H1 (cell line): Measurements from ENCODE around the gene RHEB. TPM values are rescaled to one million over a fixed set of nuclear protein-coding genes. Genes with fewer than 3 reads are reported as not detected.

Source experiments
- CEBPB ChIP-seq: IDR thresholded peaks from 2 replicates; pipeline ENCODE4 v1.6.1; 2012; ENCODE audit warnings: low read depth, low read length
- CHD2 ChIP-seq: IDR thresholded peaks from 2 replicates; pipeline ENCODE4 v1.6.1; 2012; ENCODE audit warnings: low read length, improper control_type of control experiment
- CREB1 ChIP-seq: IDR thresholded peaks from 2 replicates; pipeline ENCODE4 v1.6.1; 2012; ENCODE audit warnings: inconsistent platforms
- HDAC6 ChIP-seq: IDR thresholded peaks from one replicate; pipeline ENCODE4 v1.7.1; 2012; ENCODE audit warnings: low read depth, mild to moderate bottlenecking, inconsistent platforms, low read length, moderate library complexity
- JUND ChIP-seq: IDR thresholded peaks from 2 replicates; pipeline ENCODE4 v1.6.1; 2011; ENCODE audit warnings: mild to moderate bottlenecking, improper control_type of control experiment, low read length
- RXRA ChIP-seq: IDR thresholded peaks from 2 replicates; pipeline ENCODE4 v1.6.1; 2011; ENCODE audit warnings: low read depth, mild to moderate bottlenecking, low read length, moderate library complexity; ENCODE audit not compliant: insufficient read depth
- TAF1 ChIP-seq: IDR thresholded peaks from 2 replicates; pipeline ENCODE4 v1.6.1; 2011; ENCODE audit warnings: mild to moderate bottlenecking, low read depth, low read length
- TBP ChIP-seq: IDR thresholded peaks from 2 replicates; pipeline ENCODE4 v1.6.1; 2011; ENCODE audit warnings: low read depth, low read length, improper control_type of control experiment
- ZNF274 ChIP-seq: IDR thresholded peaks from 2 replicates; pipeline ENCODE4 v1.7.0; 2012; ENCODE audit warnings: low read length, borderline replicate concordance; ENCODE audit errors: extremely low read depth
- polyA plus RNA-seq, 7 experiments: library from polyadenylated mRNA; depleted of rRNA in 3 of 7; stranded (reverse) in 5 of 7; unstranded in 2 of 7; fragments of >200 nt in 5 of 7; fragments of 200-250 nt in 2 of 7; gene quantifications; 1 replicate in 5 of 7; 2 replicates in 1 of 7; 4 replicates in 1 of 7; pipeline versions ENCODE4 v1.2.1 to v1.2.3, GENCODE V29; 2011 to 2013; ENCODE audit warnings: missing spikeins in 2 of 7, mixed read lengths in 2 of 7
- total RNA-seq: library from RNA; stranded (reverse); fragmentation: NEBNext Ultra II Directional; extraction: Animal tissue kit (Norgen Biotek cat#: 25700); gene quantifications from 2 replicates; pipeline ENCODE4 v1.2.1, GENCODE V29; 2021
- TF ChIP-seq, protein P1 (sequence below): fragments of 300-600 bp; sonication (generic); IDR thresholded peaks from 2 replicates; pipeline ENCODE4 v1.7.1; 2012; ENCODE audit warnings: low read length, moderate library complexity, mild to moderate bottlenecking, inconsistent platforms; ENCODE audit not compliant: insufficient replicate concordance

The RHEB gene
- total and polyA plus RNA-seq, 2 of the 8 experiments (the other 6 are each of a cell fraction or from before 2014, with no cell fraction given) = 60.8 to 132 TPM

DNA sequence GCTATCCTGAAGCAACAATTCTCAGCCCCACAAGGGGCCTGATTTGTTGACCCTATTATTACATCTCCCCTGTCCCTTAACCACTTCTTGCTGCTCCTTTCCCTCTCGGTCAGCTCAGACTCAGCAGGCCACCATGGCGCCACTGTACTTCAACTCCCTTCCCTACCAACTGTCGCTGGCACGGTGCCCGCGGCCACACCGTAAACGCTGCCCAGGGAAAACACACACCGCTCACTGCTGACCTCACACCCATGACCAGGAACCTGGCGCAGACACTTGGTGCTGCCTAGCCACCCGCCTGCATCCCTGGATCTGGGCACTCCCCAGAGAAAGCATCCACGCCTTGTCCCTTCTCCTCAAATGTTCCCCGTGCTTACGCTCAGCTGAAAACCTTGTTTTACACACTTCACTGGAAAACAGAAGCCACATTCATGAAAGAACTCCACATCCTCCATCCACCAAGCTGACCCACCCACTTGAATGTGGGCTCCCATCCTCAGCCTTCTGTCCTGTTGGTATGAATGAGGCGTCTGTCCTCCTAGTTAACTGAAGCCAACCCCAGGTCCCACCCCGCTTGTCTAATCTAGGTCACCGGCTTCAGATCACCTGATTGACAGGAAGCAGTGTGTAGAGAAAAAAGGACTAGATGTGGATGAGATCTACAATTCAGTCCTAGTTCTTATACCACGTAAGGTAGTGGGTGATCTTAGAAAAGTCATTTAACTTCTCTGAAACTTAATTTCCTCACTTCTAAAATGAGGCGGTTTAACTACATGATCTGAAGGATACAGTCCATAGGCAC is 51.3 kb downstream of the RHEB start (continued):
- TF ChIP-seq, protein P1, sequence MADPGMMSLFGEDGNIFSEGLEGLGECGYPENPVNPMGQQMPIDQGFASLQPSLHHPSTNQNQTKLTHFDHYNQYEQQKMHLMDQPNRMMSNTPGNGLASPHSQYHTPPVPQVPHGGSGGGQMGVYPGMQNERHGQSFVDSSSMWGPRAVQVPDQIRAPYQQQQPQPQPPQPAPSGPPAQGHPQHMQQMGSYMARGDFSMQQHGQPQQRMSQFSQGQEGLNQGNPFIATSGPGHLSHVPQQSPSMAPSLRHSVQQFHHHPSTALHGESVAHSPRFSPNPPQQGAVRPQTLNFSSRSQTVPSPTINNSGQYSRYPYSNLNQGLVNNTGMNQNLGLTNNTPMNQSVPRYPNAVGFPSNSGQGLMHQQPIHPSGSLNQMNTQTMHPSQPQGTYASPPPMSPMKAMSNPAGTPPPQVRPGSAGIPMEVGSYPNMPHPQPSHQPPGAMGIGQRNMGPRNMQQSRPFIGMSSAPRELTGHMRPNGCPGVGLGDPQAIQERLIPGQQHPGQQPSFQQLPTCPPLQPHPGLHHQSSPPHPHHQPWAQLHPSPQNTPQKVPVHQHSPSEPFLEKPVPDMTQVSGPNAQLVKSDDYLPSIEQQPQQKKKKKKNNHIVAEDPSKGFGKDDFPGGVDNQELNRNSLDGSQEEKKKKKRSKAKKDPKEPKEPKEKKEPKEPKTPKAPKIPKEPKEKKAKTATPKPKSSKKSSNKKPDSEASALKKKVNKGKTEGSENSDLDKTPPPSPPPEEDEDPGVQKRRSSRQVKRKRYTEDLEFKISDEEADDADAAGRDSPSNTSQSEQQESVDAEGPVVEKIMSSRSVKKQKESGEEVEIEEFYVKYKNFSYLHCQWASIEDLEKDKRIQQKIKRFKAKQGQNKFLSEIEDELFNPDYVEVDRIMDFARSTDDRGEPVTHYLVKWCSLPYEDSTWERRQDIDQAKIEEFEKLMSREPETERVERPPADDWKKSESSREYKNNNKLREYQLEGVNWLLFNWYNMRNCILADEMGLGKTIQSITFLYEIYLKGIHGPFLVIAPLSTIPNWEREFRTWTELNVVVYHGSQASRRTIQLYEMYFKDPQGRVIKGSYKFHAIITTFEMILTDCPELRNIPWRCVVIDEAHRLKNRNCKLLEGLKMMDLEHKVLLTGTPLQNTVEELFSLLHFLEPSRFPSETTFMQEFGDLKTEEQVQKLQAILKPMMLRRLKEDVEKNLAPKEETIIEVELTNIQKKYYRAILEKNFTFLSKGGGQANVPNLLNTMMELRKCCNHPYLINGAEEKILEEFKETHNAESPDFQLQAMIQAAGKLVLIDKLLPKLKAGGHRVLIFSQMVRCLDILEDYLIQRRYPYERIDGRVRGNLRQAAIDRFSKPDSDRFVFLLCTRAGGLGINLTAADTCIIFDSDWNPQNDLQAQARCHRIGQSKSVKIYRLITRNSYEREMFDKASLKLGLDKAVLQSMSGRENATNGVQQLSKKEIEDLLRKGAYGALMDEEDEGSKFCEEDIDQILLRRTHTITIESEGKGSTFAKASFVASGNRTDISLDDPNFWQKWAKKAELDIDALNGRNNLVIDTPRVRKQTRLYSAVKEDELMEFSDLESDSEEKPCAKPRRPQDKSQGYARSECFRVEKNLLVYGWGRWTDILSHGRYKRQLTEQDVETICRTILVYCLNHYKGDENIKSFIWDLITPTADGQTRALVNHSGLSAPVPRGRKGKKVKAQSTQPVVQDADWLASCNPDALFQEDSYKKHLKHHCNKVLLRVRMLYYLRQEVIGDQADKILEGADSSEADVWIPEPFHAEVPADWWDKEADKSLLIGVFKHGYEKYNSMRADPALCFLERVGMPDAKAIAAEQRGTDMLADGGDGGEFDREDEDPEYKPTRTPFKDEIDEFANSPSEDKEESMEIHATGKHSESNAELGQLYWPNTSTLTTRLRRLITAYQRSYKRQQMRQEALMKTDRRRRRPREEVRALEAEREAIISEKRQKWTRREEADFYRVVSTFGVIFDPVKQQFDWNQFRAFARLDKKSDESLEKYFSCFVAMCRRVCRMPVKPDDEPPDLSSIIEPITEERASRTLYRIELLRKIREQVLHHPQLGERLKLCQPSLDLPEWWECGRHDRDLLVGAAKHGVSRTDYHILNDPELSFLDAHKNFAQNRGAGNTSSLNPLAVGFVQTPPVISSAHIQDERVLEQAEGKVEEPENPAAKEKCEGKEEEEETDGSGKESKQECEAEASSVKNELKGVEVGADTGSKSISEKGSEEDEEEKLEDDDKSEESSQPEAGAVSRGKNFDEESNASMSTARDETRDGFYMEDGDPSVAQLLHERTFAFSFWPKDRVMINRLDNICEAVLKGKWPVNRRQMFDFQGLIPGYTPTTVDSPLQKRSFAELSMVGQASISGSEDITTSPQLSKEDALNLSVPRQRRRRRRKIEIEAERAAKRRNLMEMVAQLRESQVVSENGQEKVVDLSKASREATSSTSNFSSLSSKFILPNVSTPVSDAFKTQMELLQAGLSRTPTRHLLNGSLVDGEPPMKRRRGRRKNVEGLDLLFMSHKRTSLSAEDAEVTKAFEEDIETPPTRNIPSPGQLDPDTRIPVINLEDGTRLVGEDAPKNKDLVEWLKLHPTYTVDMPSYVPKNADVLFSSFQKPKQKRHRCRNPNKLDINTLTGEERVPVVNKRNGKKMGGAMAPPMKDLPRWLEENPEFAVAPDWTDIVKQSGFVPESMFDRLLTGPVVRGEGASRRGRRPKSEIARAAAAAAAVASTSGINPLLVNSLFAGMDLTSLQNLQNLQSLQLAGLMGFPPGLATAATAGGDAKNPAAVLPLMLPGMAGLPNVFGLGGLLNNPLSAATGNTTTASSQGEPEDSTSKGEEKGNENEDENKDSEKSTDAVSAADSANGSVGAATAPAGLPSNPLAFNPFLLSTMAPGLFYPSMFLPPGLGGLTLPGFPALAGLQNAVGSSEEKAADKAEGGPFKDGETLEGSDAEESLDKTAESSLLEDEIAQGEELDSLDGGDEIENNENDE = no peak
- no peak for TF ChIP-seq CHD2
- TF ChIP-seq RXRA = no peak
- no peak for TF ChIP-seq TAF1
- no peak for TF ChIP-seq TBP
- no peak for TF ChIP-seq JUND
- TF ChIP-seq CREB1 = no peak
- TF ChIP-seq CEBPB = no peak
- TF ChIP-seq HDAC6 = no peak
- TF ChIP-seq ZNF274 = no peak
